AG10803 (cell line): Measurements from ENCODE around the gene PLXNA2.

Source experiments
- DNase-seq: peaks from one replicate; pipeline ENCODE4 v3.0.0; 2010; ENCODE audit warnings: low read depth
- H3K4me3 ChIP-seq: 2 replicates; pipeline ENCODE4 v1.5.1; 2011; ENCODE audit warnings: mild to moderate bottlenecking, low read length, control low read depth
- CTCF ChIP-seq: conservative IDR thresholded peaks from 2 replicates; pipeline ENCODE4 v1.5.1; 2011; ENCODE audit warnings: mild to moderate bottlenecking, low read length, control low read depth, inconsistent platforms

Gene PLXNA2

GRCh38 chr1:207981976-207982375 lies 262.2 kb downstream of the PLXNA2 start:
- no peak overlapping the region for H3K4me3 ChIP-seq
- DNase-seq: no peak

GRCh38 chr1:207978441-207978840 lies 265.7 kb downstream of the PLXNA2 start:
- no peak for TF ChIP-seq CTCF
- no peak overlapping the region for H3K4me3 ChIP-seq
- DNase-seq: no peak

More at GRCh38 chr1:207981976-207982375, 262.2 kb downstream of the PLXNA2 start:
- peak; percentile 48 for TF ChIP-seq CTCF

- no peak for DNase-seq
- no peak overlapping the region for H3K4me3 ChIP-seq
- no peak for TF ChIP-seq CTCF
Measured at GRCh38 chr1:207977876-207978275, 266.3 kb downstream of the PLXNA2 start.

- H3K4me3 ChIP-seq: no peak overlapping the region
- TF ChIP-seq CTCF: no peak
- no peak for DNase-seq
Measured at GRCh38 chr1:207973898-207974568, 270.2 kb downstream of the PLXNA2 start.

- TF ChIP-seq CTCF: no peak
- DNase-seq: no peak
- no peak overlapping the region for H3K4me3 ChIP-seq
Measured at GRCh38 chr1:207972337-207972736, 271.8 kb downstream of the PLXNA2 start.
